GM12865 (cell line): ENCODE data around the gene ART5.
"Not testable (repeated sequence)": the region's sequence is repeated elsewhere in the genome, so short reads cannot be mapped to it uniquely, and the experiment has no call there.

Experiments
- DNase-seq: peaks from one replicate; pipeline ENCODE4 v3.0.0; 2010; ENCODE audit warnings: low read depth
- H3K4me3 ChIP-seq: 2 replicates; pipeline ENCODE4 v1.5.1; 2011; ENCODE audit warnings: mild to moderate bottlenecking, low read depth, low read length, control low read depth
- TF ChIP-seq, protein P1 (sequence below): IDR thresholded peaks from 2 replicates; pipeline ENCODE4 v1.5.1; 2011; ENCODE audit warnings: low read length, control low read depth, low read depth, inconsistent platforms; ENCODE audit not compliant: insufficient read depth; ENCODE audit errors: missing control alignments

ART5 gene

DNA sequence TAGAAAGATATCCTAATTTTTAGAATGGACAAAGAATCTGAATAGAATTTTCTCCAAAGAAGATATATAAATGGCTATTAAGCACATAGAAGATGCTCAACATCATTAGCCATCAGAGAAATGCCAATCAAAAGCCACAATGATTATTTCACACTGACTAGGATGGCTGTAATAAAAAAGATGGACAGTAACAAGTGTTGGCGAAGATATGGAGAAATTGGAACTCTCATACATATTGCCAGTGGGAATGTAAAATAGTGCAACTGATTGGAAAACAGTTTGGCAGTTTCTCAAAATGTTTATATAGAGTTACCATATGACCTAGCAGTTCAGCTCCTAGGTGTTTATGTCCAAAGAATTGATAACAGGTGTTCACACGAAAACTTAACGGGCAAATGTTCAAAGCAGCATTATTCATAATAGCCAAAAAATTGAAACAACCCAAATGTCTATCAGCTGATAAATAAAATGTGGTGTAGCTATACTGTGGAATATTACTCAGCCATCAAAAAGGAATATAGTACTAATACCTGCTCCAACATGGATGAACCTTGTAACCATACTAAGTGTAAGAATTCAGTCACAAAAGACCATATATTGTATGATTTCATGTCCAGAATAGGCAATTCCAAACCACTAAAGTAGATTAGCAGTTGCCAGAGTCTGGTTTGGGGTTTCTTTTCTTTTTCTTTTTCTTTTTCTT, 29.7 kb downstream of the ART5 start:
- DNase-seq, result no peak
- TF ChIP-seq, protein P1, sequence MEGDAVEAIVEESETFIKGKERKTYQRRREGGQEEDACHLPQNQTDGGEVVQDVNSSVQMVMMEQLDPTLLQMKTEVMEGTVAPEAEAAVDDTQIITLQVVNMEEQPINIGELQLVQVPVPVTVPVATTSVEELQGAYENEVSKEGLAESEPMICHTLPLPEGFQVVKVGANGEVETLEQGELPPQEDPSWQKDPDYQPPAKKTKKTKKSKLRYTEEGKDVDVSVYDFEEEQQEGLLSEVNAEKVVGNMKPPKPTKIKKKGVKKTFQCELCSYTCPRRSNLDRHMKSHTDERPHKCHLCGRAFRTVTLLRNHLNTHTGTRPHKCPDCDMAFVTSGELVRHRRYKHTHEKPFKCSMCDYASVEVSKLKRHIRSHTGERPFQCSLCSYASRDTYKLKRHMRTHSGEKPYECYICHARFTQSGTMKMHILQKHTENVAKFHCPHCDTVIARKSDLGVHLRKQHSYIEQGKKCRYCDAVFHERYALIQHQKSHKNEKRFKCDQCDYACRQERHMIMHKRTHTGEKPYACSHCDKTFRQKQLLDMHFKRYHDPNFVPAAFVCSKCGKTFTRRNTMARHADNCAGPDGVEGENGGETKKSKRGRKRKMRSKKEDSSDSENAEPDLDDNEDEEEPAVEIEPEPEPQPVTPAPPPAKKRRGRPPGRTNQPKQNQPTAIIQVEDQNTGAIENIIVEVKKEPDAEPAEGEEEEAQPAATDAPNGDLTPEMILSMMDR, result no peak
- H3K4me3 ChIP-seq, result no peak overlapping the region

DNA sequence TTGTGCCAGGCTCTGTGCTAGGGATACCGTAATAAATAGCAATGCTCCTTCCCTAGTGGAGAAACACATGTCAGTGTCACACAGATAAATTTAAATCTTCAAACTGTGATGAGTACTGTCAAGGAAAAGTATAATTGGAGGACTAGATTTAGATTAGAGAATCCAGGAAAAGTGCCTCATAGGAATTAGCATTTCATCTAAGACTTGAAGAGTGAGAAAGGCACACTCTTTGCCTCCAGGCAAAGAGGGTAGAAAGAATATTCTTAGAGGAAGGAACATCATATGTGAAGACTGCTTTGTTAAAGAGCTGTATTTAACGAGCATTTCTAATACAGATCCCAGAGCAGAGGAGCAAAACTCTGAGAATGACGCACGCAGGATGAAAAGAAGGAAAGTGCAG, 30.9 kb downstream of the ART5 start:
- no peak for DNase-seq
- no peak overlapping the region for H3K4me3 ChIP-seq
- TF ChIP-seq, protein P1, result no peak

DNA sequence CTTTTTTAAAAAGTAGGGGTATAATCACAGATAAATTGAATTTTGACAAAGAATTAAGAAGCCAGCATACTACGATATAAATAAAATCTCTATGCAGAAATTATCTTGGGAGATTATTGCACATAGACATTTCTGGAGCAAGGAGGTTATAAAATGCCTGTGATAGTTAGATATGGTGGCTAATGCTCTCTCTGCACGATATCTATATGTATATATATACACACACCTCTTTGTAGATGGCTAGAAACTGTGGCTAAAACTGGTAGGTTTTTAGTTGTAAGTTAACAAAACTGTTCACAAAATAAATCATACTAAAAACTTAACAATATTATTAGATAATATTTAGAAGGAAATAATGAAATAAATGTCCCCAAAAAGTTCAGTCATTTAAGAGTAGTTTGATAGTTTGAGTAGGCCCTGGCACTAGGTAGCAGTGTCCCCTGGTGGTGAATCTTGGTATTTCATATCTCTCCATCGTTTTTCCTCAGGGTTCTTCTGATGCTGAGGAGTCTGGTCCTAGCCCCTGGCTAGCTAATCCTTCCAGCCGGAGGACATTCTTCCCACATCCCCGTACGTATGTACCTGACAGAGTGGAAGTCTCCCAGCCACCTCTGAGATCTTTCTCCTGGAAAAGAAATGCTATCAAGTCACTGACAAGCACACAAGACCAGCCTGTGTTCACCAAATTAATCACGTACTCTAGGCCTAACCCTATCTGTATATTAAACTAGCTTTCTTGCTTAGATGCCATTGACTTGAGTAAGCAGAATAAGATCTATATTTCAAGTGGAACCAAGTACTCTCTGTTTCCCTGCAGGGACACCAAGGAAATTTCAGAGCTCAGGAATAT, 32.2 kb downstream of the ART5 start:
- TF ChIP-seq, protein P1, result peak; percentile 88
- peak; percentile 46 for DNase-seq
- H3K4me3 ChIP-seq, result no peak overlapping the region

DNA sequence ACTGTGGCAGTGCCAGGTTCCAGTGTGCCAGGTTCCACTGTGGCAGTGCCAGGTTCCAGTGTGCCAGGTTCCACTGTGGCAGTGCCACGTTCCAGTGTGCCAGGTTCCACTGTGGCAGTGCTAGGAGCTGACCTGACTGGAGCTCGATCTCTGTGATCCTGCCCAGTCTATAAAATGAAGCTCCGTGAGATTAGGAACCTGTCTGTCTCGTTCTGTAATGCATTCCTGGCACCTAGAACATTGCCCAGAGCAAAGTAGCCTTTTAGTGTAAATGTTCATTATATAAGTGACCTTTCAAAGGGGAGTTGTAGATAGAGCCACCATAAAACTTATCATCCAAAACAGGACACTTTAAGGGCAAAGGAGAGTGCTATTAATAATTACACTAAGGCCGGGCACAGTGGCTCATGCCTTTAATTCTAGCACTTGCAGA, 36.0 kb downstream of the ART5 start:
- no peak for DNase-seq
- TF ChIP-seq, protein P1, result no peak
- no peak overlapping the region for H3K4me3 ChIP-seq

DNA sequence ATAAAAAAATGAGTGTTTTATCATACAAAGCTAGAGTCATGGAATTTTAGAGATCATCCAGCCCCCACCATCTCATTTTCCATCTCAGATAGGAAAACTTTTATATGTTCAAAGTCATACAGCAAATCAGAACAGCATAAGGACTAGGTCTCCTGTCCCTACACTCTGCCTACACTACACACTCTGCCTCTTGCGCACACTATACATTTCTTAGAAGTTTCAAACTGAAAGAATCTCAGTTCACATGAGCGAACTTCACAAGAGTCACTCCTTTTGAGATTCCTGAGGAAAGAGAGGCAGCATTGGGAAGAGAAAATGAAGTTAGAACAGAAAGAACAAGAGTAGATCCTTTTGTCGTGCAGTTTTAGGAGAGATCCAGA, 36.5 kb downstream of the ART5 start:
- DNase-seq, result no peak
- TF ChIP-seq, protein P1, result no peak

DNA sequence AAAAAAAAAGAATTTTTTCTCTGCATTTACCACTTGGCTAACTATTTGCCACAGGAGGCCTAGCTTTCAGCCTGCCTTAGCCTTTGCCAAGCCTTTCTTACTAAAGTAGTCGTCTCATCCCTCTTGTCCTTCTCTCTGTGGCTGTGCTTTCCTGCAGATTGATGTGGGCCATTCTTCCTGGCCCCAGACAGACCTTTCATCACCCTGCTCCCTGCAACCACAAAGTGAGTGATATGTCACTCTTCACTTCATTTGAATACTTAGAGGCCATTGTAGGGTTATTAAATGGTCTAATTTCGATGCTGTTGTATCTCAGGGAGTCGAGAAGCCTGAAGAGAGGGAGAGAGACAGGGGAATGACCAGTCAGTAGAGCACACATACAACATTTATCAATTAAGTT, 37.6 kb downstream of the ART5 start:
- TF ChIP-seq, protein P1, result no peak
- H3K4me3 ChIP-seq, result no peak overlapping the region
- DNase-seq, result no peak

More for the DNA sequence above, 36.5 kb downstream of the ART5 start:
- H3K4me3 ChIP-seq, result no peak overlapping the region

DNA sequence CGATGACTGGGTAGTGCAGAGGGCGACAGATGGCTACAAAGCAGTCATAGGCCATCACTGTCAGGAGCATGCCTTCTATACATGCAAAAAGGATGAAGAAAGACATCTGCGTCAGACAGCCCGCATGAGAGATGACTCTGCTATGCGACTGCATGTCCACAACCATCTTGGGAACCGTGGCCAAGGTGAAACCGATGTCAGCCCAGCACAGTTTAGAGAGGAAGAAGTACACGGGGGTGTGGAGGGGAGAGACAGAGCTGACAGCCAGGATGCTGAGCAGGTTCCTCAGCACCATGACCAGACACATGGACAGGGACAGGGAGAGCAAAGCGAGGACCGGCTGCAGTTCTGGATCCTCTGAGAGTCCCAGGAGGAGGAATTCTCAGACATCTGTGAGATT, 41.6 kb downstream of the ART5 start:
- H3K4me3 ChIP-seq, DNase-seq: not testable (repeated sequence)

DNA sequence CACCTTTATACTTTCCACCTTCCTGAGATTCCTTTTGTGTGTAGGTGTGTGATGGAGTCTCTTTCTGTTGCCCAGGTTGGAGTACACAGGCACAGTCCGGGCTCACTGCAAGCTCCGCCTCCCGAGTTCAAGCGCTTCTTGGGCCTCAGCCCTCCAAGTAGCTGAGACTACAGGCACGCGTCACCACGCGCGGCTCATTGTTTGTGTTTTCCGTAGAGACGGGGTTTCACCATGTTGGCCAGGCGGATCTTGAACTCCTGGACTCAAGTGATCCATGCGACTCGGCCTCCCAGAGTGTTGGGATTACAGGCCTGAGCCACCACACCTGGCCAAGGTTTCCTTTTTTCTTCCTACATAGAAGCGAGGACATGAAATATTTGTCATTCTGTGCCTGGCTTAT, 44.0 kb downstream of the ART5 start:
- not testable (repeated sequence) for DNase-seq

DNA sequence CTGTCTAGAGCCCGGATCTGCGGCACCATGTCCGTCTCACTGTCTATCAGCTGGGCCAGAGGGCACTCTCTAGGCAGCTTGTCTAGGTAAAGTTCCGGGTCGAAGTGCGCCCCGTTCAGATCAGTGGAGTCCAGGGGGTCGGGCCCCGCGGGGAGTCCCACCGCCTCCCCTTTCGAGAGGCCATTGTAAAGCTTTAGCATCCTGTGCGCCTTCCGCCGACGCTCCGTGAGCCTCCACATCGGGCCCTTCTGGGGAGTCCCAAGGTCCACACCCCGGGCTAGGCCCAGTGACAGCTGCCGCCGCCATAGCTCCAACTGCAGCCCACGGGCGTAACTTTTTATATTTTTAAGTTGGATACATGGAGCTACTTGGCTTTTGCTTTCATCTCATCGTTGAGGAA, 50.5 kb downstream of the ART5 start:
- not testable (repeated sequence) for H3K4me3 ChIP-seq, DNase-seq

More for the DNA sequence above, 44.0 kb downstream of the ART5 start:
- not testable (repeated sequence) for H3K4me3 ChIP-seq

DNA sequence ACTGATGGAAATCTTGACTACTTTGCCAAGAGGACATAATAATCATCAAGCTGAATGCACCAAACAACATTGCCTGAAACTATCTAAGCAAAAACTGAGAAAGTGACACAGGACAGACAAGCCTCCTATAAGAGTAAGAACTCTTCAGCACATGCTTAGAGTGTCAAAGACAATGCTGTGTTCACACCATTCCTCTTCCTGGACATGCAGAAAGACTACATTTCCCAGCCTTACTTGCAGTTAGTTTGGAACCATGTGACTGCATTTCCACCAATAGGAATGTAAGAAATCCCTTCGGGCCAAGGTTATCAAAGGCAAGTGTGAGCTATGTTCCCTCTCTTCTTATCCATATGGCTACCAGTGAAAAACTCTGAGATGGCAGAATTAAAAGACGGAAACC, 51.6 kb downstream of the ART5 start:
- DNase-seq, H3K4me3 ChIP-seq: not testable (repeated sequence)

DNA sequence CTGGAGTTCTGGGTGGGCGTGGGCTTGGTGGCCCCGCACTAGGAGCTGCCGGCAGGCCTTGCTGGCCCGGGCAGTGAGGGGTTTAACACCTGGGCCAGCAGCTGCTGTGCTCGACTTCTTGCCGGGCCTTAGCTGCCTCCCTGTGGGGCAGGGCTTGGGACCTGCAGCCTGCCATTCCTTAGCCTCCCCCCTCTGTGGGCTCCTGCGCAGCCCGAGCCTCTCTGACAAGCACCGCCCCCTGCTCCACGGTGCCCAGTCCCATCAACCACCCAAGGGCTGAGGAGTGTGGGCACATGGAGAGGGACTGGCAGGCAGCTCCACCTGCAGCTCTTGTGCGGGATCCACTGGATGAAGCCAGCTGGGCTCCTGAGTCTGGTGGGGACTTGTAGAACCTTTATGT, 53.0 kb downstream of the ART5 start:
- not testable (repeated sequence) for H3K4me3 ChIP-seq, DNase-seq
